NCI-H2227 (cell line): Measurements from ENCODE around the gene REST.

Experiments used
- DNase-seq: peaks from one replicate; lab custom pipeline; 2025; ENCODE audit not compliant: unreplicated experiment; lab: John Stamatoyannopoulos, UW

REST gene

DNA sequence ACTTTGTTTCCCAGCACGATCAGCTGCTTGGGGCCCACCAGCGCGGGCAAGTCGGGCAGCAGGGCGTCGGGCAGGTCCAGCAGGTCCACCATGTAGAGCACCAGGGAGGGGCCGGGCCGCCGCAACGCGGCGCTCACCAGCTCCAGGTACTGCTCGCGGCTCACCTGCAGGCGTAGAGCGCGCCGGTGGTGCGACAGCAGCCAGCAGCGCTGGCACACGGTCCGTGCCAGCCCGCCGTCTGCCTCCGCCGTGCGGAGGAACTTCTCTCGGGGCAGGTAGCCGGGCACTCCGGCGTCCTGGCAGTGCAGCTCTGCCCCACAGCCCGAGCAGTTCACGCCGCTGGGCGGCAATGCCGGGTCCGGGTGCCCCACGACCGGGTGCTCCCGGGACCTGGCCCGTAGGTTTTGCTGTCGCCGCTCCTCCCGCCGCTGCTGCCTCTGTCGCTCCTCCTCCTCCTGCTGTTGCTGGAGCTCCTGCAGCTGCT is 69.2 kb downstream of the REST start:
- peak; percentile 29 for DNase-seq

DNA sequence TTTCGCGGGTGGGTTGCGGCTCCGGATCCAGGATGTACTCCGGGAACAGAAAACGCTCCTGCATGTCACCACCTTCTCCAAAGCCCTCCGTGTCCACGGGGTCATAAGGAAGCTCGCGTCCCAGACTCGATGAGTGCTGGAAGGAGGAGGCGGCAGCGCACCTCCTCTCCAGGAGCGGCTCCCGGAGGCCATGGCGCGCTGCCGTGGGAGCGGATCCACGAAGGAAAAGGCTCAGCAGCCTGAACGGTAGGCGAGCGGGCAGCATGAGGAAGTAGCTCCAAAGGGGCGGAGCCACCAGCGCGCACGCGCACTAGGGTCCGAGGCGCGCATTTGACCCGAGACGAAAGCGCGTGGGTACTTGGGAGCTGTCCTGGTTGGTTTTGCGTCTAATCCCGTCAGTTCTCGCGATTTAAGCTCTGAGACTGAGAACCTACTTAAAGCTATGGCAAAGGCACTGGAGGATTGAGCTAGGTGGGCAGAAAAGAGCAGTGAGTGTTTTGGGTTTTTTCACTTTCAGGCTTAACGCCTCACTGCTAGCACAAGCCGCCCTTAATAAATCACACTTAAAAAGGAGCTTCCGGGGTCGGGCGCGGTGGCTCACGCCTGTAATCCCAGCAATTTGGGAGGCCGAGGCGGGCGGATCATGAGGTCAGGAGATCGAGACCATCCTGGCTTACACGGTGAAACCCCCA is 69.8 kb downstream of the REST start, which contains the start of gene NOA1:
Gene NOA1 (minus strand): TSS at position 286 of the 692 bp plus-strand sequence. CDS start 21 bp downstream, at position 265.
- peak; percentile 97 for DNase-seq

DNA sequence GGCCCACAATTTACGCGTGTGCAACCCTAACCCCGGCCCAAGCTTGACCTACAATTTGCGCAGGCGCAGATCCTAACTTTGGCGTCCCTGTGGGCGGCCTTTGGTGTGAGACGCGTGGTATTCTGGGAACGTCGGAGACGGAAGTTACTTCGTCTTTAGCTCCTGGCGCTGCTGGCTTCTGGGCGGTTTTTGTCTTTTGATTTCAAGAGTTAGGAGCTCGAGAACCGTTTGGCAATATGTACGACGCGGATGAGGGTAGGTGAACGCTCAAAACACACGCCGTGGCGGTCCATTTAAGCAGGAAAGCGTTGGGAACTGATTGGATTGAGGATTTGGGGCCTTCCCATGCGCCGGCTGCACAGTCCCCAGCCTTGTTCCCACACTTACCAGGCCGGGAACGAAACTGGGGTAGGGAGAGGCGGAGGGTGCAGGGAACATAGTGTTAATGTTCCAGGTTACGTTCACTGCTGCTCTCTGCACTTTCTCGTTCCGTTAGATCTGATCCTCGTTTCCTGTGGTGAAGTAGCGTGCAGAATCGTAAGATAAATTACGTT is 71.1 kb downstream of the REST start, which contains the start of gene POLR2B:
Gene POLR2B (plus strand): TSS at position 147 of the 554 bp plus-strand sequence. CDS start 90 bp downstream, at position 237.
- peak; percentile 92 for DNase-seq

DNA sequence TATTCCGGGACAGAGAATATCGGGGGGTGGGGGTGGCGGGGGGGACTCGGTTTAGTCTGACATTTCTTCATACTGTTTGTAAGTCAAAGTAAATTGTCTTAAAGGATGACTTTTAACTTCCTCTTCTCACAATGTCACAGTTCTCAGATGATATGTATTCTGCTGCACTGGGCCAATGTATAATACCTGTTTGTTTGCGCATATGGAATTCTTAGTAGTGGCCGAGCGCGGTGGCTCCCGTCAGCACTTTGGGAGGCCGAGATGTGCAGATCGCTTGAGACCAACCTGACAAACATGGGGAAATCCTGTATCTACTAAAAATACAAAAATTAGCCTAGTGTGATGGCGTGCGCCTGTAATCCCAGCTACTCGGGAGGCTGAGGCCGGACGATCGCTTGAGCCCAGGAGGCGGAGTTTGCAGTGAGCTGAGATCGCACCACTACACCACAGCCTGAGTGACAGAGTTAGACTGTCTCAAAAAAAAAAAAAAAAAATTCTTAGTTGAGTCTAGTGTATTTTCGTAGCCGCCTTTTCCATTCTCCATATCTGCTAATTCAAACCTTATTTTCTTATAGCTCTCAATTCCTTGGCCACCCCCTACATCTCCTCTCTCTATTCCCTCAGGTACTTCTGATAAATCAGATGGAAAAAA is 71.8 kb downstream of the REST start:
- peak; percentile 13 for DNase-seq

DNA sequence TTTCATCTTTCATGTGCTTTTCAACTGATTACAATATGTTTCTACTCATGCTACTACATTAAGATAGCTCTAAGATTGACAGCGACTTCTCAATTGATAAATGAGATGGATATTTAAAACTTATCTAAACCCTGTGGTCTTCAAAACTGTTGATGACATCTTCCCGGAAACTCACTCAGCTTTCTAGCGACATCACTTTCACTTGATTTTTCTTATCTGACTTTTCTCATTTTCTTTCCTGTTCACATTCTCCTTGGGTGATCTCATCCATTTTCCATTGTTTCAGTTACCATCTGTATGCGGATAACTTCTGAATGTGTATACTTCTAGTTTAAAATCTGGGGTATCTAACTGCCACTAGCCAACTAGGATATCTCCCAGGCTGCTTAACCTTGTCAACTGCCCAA is 74.1 kb downstream of the REST start:
- no peak for DNase-seq

DNA sequence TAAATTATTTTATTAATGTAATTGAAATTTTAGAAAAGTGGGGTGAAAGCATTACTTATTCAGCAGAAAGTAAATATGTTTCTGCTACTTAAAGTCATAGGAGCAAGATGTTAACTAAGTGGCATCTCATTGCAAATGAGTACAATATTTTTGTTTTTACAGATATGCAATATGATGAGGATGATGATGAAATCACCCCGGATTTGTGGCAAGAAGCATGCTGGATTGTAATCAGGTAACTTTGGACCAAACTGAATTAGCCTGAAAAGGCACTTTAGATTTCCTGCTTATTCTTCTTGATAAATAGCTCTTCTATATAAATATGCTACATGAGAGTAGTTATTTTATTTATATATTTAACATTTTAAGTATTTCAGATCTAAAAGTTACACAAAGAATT is 78.5 kb downstream of the REST start:
- DNase-seq, result no peak

DNA sequence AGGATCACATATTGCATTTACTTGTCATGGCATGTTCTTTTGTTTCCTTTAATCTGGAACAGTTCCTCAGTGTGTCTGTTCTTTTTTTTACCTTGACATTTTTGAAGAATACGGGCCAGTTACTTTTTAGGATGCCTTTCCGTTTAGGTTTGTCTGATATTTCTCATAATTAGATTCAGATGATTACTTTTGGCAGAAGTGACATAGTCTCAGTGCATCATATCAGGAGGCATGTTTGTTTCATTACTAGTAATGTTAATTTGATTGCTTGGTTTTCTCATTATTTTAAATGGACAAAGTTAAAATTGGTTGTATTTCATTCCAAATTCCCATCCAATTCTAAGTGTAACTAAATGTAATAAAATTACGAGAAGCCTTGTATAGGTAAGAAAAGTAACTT is 79.3 kb downstream of the REST start:
- DNase-seq, result no peak

DNA sequence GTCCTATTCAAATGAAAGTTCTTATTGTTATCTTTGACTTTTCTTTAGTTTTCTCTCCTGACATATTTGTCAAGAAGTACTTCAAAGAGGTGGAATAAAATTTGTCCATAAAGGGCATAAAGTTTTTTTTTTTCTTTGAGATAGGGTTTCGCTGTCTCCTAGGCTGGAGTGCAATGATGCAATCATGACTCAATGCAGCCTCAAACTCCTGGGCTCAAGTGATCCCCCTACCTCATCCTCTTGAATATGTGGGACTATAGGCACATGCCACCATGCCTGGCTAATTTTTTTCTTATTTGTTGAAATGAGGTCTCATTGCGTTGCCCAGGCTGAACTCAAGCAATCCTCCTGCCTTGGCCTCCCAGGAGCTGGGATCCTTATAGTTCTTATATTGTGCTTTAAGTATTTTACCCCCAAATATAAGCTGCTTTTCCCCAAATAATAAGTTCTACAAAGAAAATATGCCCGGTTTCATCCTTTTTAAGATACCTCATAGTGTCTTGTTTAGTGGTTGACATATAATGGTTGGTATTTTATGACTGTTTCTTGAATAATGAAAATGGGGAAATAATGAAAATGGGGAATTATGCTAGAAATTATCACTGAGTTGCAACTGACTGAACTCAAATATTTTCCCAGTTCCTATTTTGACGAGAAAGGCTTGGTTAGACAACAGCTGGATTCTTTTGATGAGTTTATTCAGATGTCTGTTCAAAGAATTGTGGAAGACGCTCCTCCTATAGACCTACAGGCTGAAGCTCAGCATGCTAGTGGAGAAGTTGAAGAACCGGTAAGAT is 82.6 kb downstream of the REST start:
- DNase-seq, result no peak

DNA sequence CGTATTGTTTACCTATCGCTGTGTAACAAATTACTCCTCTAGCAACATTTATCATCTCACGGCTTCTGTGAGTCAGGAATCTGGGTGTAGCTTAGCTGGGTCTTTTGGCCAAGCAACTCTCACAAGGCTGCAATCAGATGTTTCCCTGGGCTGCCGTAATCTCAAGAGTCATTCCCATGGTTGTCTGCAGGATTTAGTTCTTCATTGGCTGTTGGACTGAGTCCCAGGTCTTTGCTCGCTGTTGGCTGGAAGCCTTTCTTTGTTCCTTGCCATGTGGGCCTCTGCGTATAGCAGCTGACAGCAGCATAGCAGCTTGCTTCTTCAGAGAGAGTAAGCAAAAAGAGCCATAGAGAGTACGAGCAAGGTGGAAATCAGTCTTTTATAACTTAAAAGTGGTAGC is 87.8 kb downstream of the REST start:
- DNase-seq, result no peak

DNA sequence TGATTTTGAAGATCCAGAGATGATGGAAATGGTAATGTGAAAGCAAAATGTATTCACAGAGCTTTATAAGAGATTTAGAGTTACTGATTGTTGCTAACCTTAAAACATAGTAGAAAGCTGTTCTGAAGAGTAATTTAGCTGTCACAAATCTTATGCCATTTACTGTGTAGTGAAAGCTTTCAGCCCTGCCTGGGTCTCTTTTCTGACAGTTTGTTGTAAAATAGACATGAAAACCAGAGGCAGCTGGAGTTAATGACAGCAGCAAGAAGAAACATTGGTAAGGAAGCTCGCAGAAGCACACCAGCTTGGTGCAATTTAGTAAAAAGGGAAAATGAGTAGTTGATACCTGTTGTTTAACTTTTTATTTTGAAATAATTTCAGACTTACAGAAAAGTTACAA is 92.1 kb downstream of the REST start:
- no peak for DNase-seq

DNA sequence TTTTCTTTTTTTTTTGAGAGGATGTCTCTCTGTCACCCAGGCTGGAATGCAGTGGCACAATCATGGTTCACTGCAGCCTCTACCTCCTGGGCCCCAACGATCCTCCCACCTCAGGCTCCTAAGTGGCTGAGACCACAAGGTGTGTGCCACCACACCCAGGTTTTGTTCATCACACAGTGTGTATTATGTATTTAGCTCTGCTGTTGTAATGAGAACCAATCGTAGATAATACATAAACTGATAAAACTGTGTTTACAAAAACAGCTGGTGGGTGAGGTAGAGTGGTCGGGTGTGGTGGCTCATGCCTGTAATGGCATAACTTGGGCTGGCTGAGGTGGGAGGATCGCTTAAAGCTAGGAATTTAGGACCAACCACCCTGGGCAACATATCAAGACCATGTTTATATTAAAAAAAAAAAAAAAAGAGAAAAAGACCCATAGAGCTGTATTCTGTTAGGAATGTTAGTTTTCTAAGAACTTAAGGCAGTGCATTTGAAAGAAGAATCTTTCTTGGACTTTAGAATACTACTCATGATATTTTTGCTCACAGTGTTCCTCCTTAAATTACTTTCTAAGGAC is 105.9 kb downstream of the REST start:
- no peak for DNase-seq
